ENCODE results near the gene OXGR1.

OXGR1 gene

DNA sequence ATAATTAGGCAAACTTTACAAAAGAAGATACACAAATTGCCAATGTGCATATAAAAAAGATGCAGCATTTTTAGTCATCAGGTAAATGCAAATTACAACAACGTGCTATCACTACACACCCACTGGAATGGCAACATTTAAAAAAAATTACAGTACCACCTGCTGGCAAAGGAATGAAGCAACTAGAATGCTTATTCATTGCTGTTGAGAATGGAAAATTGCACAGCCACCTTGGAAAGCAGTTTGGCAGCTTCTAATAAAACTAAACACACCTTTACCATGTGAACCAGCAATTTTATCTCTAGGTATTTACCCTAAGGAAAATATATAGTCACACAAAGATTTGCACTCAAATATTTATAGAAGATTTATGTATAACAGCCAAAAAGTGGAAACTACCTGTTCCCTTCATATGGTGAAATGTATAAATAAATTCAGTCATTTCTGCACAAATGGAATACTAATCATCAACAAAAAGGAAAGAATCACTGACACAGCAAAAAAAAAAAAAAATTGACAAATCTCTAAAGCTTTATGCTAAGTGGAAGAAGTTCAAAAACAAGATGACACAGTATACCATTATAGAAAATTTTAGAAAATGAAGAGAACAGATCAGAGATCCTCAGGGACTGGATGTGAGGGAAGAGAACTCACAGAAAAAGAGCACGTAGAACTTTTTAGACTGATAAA is 30.3 kb downstream of the OXGR1 start:
- no peak for DNase-seq (ENCODE audit: low read depth)

DNA sequence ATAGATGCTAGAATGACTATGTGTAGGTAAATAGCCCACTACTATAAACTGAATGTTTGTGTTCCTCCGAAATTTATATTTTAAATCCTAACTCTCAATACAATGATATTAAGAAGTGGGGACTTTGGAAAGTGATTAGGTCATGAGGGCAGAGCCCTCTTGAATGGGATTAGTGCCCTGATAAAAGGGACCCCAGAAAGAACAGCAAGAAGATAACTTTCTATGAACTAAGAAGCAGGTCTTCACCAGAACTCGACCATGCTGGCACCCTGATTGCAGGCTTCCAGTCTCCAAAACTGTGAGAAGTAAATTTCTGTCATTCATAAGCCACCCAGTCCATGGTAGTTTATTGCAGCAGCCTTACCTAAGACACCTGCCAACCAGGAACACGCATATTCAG is 33.9 kb downstream of the OXGR1 start:
- DNase-seq (ENCODE audit: low read depth) = no peak

DNA sequence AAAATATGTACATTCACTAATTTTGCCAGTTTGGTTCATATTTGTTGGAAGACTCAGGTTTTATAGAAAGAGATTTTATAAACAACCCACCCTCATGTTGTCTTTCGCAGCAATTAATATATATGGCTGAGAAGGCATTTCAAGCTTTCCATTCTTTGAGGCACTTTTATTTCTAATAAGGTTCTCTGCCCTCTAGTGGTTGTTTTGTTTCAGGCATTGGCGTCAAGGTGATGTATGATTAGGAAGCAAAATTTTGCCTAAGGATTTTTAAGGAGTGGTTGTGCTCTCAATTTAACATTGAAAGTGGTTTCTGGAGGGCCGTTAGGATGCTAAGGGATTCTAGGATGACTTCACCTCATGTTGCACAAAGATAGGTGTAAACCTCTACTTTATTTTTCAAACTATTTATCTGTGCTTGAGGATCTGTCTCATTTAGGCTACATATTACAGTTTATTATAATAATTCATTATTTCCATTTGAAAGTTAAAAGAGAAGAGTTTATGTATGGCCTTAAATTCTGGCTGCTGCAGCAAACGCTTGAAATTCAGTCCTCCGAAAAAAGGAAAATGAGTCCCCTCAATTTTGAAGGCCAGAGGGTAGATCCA is 35.9 kb downstream of the OXGR1 start:
- DNase-seq (ENCODE audit: low read depth) = no peak

DNA sequence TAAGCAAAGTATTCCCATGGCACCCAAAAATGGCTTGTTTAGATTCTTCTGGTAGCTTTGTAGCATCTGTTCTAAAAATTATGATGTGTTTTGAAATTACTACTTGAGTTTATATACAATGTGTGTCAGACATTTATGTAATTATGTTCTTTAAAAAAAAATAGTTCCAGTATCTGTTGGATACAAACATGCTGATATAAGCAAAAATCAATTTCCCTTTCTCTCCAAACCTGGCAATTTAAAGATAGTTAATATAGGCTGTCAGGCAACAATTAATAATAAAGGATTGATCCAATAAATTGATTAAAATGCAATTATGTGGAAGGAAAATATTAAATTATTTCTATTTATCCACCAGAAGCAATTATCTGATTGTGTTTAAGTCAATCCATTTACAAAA is 41.7 kb downstream of the OXGR1 start:
- no peak for DNase-seq (ENCODE audit: low read depth)

DNA sequence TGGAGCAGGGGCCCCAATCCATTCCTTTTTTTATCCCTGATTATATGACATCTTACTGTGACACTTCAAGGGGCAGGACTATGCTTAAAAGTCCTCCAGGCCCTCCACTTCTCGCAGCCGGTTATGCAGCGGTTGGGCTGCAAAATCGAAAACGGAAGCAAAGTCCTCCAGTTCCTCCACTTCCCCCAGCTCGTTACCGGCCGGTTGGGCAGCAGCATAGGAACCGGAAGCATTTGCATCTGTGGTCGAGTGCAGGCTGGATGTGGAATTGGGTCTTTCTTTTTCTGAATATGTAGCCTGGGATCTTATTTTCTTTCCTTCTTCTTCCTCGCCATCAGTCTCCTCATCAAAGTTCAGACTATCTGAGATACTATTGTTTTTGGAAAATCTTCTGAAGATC is 46.1 kb downstream of the OXGR1 start:
- no peak for DNase-seq (ENCODE audit: low read depth)

DNA sequence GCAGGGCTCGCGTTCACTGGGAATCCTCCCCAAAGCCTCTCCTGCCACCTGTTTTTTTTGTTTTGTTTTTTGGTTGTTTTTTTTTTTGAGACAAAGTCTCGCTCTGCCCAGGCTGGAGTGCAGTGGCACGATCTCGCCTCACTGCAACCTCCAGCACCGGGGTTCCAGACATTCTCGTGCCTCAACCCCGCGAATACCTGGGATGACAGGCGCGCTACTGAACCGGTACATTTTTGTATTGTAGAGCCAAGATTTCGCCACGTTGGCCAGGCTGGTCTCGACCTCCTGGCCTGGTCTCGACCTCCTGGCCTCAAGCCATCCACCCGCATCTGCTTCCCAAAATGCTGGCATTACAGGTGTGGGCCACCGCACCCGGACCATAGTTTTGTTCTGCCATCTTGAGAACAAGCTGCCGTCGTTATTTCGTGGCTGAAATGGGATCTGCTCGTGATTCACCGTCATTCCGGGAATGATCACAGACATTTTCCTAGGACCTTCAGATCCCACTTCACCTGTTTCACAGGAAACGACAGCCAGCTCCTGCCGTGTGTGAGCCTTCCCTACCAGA is 46.8 kb downstream of the OXGR1 start:
- no peak for DNase-seq (ENCODE audit: low read depth)

DNA sequence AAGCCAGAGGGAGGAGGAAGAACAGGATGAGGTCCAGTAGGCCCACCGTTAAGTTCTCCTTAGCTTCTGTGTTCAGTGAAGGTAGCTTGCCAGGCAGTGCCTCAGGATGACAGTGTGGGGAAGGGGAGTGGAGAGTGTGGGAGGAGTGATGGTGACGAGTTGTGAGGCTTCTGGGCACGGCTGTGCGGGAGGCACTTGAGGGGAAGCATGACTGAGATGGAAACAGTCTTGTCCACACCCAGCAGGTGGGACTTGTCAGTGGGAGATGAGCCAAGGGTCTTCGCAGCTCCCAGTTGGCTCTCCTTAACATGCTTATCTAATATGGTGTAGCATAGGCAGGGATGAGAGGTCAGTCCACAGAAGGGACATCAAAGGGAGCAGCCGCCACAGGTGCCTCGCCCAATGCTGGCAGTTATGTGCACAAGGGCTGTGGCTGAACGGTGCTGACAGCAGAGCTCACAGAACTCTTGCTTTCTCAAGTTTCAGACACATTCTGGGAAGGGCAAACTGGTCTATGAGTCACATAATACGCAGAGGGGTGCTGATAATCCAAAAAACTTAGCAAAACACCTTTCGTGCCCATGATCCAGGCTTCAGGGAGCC is 47.5 kb downstream of the OXGR1 start:
- no peak for DNase-seq (ENCODE audit: low read depth)

DNA sequence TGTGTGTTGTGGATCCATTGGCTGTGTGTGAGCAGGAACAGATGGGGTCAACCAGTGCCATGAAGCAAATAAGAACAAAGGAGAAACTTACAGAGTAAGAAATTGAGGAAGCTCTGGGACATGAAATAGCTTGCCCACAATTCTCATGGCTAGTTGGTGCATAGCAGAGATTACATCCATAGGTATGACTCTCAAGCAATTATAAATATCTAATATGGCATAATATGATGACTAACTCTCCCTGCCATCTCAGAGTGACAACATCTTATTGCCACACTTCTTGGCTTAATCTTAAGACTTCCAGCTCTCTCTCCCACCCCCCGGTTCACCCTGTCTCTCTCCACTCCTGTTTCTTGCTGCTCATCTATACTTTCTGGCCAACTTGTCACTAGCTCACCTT is 53.3 kb downstream of the OXGR1 start:
- no peak for DNase-seq (ENCODE audit: low read depth)

DNA sequence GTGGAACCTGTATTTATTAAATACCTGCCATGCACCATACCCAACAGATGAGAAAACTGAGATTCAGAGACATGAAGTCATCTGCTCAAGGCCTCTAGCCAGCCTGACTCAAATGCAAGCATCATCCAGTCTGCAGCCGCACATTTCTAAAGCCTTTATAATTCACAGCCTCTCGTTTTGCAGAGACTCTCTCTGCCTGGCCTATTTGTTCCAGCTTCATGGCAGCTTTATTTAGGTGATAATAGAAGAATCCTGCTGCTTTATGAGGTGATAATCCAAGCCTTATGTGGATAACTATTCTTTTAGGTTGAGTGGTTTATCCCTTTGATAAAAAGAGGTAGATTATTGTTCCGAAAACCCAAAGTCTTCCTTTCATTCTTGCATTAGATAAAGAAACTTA is 58.4 kb downstream of the OXGR1 start:
- DNase-seq (ENCODE audit: low read depth) = no peak

All from HS-5 (cell line).